Gastroesophageal sphincter (tissue), 3 donors: Measurements from ENCODE around the gene MICAL3.

Experiments used
- CTCF ChIP-seq, 4 experiments: fragments of 200-600 bp in 2 of 4; fragments of 450-650 bp in 2 of 4; sonication (generic) in 1 of 4; IDR thresholded peaks; one replicate each; pipeline ENCODE4 v1.5.1; 2017 to 2019; ENCODE audit warnings: antibody characterized with exemption in 4 of 4, mild to moderate bottlenecking in 2 of 4, moderate library complexity in 2 of 4
- EP300 ChIP-seq: sonication (generic); formaldehyde crosslinking; IDR thresholded peaks from one replicate; pipeline ENCODE4 v1.6.1; 2017; ENCODE audit warnings: antibody characterized with exemption, mild to moderate bottlenecking
- POLR2A ChIP-seq, 2 donors: fragments of 450-650 bp; IDR thresholded peaks; one replicate each; pipeline ENCODE4 v1.6.1; 2017; ENCODE audit warnings: antibody characterized with exemption in 2 of 2, mild to moderate bottlenecking in 2 of 2, moderate library complexity in 1 of 2

GRCh38 chr22:17920992-17921650 is 103.2 kb downstream of the MICAL3 start:
- no peak for TF ChIP-seq CTCF (IDR thresholded peaks at IDR 0.05)
- TF ChIP-seq EP300, result no peak
- no peak for TF ChIP-seq POLR2A (IDR thresholded peaks at IDR 0.05)
